RPMI8226 (cell line): ENCODE results near the gene CDAN1.
"Not testable (repeated sequence)": the region's sequence is repeated elsewhere in the genome, so short reads cannot be mapped to it uniquely, and the experiment has no call there.

ENCODE experiments used
- DNase-seq: peaks from one replicate; pipeline ENCODE4 v3.0.0-alpha.2; 2015

CDAN1 gene, protein sequence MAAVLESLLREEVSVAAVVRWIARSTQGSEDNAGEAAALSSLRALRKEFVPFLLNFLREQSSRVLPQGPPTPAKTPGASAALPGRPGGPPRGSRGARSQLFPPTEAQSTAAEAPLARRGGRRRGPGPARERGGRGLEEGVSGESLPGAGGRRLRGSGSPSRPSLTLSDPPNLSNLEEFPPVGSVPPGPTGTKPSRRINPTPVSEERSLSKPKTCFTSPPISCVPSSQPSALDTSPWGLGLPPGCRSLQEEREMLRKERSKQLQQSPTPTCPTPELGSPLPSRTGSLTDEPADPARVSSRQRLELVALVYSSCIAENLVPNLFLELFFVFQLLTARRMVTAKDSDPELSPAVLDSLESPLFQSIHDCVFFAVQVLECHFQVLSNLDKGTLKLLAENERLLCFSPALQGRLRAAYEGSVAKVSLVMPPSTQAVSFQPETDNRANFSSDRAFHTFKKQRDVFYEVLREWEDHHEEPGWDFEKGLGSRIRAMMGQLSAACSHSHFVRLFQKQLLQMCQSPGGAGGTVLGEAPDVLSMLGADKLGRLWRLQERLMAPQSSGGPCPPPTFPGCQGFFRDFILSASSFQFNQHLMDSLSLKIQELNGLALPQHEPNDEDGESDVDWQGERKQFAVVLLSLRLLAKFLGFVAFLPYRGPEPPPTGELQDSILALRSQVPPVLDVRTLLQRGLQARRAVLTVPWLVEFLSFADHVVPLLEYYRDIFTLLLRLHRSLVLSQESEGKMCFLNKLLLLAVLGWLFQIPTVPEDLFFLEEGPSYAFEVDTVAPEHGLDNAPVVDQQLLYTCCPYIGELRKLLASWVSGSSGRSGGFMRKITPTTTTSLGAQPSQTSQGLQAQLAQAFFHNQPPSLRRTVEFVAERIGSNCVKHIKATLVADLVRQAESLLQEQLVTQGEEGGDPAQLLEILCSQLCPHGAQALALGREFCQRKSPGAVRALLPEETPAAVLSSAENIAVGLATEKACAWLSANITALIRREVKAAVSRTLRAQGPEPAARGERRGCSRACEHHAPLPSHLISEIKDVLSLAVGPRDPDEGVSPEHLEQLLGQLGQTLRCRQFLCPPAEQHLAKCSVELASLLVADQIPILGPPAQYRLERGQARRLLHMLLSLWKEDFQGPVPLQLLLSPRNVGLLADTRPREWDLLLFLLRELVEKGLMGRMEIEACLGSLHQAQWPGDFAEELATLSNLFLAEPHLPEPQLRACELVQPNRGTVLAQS

DNA sequence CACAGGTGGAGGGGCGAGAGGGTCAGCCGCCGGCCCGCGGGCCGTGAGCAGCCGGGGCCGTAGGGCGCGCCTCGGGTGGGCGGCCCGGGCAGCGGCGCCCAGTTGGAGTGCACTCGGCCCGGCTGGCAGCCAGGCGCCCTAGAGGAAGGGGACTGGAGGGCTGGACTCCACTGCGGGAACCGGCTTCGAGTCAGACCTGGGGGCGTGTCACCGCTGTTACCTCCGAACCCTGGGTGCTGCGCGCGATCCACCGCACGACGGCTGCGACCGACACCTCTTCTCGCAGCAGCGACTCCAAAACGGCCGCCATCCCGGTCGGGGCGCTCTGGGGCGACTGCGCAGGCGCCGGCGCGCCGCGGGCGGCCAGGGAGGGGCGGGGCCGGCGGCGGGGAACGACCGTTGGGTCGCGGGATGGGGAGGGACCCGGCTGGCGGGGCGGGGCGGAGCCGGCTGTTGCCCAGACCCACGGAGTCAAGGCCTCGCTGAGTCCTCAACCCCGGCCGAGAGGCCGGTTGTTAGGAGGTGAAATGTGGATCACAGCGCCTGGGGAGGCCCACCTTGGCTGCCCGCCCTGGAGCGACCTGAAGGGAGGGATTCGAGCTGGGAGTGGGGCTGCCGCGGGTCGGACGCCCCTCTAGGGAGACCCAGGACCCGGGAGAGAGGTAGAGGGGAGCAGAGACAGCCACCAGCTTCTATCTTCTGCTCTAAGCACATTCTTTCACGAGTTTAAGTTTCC is at the start of gene CDAN1:
Gene CDAN1, minus strand, starts transcription at position 336 of the 736 bp plus-strand sequence. Its CDS starts 26 bp downstream, at position 310.
- DNase-seq = peak; percentile 86

DNA sequence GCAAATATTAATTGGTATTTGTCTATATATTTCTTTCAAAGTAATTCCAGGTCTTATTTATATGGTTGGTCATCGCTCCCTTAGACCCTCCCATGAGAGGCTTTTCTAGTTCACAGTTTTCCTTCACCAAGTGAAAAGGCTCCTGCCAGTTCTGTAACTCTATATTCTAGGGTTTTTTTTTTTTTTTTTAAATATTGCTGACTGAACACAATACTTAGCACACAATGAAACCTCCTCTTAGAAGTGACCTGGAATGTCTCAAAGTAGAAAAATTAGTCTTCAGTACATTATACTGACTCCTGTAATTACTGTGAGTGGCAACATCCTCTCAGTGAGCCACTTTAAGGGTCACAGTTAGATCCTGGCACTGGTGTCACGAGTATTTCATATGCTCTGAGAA is 48.6 kb upstream of the CDAN1 start:
- no peak for DNase-seq

DNA sequence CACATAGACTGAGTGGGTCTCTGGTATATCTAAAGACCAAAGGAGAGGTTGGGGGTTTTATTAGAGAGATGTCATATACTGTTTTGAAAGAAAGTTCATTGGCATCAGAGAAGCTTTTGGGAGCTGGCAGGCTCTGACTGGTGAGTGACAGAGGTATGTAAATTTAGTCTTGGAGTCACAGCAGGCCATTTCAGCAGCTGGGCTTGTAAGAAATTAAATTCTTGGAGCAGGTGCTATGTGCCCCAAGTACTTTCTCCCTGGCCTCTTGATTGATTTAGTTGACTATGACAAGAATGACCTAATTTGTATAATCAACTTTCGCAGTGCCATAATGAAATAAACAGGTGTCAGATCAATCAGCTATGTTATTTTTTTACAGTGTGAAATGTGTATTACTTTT is 47.8 kb upstream of the CDAN1 start:
- DNase-seq = no peak

DNA sequence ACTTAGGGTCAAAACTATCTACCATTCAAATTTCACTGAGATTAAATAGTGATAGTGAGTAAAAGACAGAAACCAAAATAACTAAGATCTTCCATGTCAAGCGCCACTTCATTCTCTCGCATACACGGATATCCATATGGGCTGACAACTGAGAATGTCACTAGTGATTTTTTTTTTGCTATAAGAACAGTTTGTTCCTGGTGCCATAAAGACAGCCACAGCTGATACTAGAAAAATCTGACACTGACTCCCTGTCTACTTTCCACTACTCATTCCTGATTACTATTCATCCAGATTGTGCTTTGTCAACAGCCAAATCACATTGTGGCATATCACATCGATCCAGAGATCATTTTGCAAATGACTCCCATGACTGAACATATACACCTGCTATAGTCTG is 45.8 kb upstream of the CDAN1 start:
- DNase-seq = no peak

DNA sequence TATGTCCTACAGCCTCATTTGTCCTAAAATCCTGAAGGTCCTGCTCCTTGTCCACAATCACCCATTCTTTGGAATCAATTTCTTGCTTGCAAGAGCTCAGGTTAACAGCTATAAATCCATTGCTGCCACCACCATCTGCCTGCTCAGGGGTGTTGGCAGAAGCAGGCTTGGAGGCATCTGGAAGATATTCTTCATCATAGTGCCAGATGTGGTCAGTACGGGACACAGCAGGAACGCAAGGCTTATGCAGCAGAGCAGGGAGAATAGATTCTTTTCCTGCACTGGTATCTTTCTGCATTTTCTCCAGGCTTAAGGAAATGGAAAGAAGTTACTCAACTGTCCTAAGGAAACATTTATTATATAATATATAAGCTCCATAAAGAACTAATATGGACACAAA is 38.5 kb upstream of the CDAN1 start:
- DNase-seq = no peak

DNA sequence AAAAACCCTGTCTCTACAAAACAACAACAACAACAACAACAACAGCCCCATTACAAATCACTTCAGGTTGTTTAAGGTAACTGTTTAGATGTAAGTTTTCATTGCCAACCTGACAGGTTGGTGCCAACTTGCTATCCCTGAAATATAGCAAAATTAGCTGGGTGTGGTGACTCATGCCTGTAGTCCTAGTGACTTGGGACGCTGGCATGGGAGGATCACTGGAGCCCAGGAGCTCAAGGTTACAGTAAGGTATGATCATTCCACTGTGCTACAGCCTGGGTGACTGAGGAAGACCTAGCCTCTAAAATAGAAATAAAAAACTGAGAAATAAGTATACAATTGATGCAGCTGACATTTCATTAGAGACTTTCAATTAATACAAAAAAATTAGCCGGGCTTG is 36.0 kb upstream of the CDAN1 start:
- DNase-seq = no peak

DNA sequence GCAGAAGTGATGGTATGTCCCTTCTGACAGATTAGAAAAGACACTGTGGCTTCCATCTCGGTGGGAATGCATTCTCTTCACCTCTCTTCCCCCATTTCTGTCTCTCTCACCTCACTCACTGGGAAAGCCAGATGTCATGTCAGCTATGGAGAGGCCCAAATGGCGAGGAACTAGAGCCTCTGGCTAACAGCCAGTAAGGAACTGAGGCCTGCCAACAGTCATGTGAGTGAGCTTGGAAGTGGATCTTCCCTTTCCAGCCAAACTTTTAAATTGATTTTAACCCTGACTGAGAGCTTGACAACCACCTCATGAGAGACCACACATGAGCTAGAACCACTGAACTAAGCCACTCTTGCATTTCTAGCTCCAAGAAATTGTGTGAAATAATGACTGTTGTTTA is 35.2 kb upstream of the CDAN1 start:
- DNase-seq = no peak

DNA sequence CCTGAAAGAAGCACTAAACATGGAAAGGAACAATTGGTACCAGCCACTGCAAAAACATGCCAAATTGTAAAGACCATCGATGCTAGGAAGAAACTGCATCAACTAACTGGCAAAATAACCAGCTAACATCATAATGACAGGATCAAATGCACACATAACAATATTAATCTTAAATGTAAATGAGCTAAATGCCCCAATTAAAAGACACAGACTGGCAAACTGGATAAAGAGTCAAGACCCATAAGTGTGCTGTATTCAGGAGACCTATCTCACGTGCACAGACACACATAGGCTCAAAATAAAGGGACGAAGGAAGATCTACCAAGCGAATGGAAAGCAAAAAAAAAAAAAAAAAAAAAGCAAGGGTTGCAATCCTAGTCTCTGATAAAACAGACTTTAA is 29.2 kb upstream of the CDAN1 start:
- not testable (repeated sequence) for DNase-seq

DNA sequence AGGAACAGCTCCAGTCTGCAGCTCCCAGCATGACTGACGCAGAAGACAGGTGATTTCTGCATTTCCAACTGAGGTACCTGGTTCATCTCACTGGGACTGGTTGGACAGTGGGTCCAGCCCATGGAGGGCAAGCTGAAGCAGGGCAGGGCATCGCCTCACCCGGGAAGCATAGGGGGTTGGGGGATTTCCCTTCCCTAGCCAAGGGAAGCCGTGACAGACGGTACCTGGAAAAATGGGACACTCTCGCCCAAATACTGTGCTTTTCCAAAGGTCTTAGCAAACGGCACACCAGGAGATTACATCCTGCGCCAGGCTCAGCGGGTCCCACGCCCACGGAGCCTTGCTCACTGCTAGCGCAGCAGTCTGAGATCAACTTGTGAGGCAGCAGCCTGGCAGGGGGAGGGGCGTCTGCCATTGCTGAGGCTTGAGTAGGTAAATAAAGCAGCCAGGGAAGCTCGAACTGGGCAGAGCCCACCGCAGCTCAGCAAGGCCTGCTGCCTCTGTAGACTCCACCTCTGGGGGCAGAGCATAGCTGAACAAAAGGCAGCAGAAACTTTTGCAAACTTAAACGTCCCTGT is 27.3 kb upstream of the CDAN1 start:
- DNase-seq = not testable (repeated sequence)

DNA sequence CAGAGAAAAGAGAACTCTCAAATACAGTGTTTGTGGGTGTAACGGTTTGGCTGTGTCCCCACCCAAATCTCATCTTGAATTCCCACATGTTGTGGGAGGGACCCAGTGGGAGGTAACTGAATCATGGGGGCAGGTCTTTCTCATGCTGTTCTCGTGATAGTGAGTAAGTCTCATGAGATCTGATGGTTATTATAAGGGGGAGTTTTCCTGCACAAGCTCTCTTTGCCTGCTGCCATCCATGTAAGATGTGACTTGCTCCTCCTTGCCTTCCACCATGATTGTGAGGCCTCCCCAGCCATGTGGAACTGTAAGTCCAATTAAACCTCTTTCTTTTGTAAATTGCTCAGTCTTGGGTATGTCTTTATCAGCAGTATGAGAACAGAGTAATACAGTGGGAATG is 24.9 kb upstream of the CDAN1 start:
- not testable (repeated sequence) for DNase-seq

DNA sequence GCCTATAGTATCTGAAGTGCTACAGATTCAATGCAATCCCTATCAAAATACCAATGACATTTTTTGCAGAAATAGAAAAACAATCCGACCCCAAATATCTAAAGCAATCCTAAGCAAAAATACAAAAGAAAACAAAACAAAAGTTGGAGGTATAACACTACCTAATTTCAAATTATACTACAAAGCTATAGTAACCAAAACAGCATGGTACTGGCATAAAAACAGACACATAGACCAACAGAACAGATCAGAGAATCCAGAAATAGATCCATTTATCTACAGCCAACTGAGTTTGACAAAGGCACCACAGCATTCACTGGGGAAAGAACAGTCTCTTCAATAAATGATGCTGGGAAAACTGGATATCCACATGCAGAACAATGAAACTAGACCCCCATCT is 23.8 kb upstream of the CDAN1 start:
- DNase-seq = no peak

DNA sequence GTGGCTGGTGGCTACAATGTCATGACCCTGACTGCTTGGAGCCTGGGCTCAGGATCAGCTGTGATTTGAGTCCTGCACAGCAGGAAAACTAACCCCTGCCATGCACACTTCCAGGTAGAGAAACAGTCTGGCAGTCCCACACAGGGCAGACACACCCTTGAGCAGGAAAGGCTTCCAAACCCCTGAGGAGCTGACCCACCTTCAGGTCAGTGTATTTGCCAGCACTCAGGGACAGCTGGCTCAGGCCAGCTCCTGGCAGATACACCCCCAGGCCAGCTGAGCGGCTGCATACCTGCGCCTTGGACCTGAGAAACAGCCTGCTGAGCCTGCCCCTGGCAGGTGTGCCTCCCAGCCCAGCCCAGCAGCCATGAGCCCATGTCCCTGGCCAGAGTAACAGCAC is 22.2 kb upstream of the CDAN1 start:
- DNase-seq = no peak

DNA sequence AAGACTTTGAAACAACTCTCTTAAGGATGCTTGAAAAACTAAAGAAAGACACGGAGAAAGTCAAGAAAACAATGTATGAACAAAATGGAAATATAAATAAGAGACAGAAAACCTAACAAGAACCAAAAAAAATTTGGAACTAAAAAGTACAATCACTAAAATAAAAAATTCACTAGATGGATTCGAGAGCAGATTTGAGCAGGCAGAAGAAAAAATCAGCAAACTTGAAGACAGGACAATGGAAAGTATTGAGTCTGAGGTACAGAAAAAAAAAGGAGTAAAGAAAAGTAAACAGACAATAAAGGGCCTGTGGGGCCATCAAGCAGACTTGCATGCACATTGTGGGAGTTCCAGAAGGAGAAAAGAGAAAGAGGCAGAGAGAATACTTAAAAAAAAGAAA is 13.4 kb upstream of the CDAN1 start:
- no peak for DNase-seq

DNA sequence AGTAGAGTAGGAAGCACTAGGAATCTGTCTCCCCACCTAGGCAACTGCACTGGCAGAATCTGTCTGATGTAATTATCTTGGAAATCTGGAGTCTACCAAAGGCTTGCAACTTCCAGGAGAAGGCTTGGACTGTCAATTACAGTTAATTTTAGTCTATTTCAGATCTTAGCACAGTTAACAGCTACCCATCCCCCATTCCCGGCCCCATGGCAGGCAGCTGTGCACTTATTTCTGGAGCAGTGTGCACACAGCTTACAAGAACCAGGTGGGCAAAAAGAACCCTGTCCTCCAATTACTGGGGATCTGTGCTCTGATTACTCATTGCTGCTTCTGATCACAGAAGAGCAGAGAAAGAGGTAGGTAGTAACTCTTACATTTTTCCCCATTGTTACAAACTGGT is 12.3 kb upstream of the CDAN1 start:
- DNase-seq = no peak

DNA sequence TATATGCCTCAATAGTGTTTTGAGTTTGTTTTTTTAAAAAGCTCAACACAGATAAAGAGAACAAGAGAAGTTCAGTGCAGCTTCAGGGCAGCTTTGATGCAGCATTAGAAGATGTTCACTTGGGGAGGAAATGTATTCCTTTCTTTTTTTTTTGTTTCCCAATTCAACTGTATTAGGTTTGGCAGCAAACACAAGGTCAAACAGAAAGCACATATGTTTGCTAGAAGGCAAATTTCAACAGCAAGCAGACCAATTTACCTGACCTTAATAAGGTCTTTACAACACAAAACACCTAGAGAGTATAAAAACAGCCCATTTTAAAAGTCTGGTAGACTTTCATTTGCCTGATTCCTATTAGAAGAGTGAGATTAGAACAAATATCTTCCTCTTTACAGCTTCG is 7.3 kb upstream of the CDAN1 start:
- DNase-seq = no peak

DNA sequence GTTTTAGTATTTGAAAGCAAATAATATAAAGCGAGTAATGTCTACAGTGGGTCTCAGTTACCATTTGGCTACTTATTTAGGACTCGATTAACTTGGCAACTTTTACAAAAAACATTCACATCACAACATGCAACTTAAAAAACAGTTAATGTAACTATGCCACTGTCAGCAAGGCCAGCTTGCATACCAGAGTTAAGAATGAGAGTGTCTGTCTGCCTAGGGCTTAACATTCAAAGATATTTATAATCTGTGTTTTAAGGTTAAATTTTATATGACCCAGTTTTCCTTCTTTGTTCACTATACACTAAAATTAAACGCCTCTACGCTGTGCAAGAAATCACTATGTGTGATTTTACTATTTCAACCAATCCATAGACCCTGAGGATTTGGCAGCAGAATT is 5.2 kb upstream of the CDAN1 start:
- no peak for DNase-seq

DNA sequence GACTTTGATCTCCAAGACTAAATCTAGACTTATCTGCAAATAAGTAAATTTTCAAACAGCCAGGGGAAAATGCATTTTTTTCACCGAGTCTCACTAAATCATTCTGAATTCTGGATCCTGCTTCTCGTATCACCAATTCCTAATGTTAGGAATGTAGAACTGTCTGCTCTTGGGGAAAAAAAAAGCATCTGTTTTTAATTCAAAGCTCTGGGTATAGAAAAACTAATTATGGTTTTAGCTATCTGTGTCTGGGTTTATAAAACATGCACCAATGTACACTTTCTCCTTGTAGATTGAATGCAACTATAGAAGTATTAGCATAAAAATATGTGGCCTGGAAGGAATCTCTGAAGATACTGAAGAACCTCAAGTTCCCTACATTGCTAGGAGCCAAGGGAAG is 4.8 kb upstream of the CDAN1 start:
- DNase-seq = no peak

DNA sequence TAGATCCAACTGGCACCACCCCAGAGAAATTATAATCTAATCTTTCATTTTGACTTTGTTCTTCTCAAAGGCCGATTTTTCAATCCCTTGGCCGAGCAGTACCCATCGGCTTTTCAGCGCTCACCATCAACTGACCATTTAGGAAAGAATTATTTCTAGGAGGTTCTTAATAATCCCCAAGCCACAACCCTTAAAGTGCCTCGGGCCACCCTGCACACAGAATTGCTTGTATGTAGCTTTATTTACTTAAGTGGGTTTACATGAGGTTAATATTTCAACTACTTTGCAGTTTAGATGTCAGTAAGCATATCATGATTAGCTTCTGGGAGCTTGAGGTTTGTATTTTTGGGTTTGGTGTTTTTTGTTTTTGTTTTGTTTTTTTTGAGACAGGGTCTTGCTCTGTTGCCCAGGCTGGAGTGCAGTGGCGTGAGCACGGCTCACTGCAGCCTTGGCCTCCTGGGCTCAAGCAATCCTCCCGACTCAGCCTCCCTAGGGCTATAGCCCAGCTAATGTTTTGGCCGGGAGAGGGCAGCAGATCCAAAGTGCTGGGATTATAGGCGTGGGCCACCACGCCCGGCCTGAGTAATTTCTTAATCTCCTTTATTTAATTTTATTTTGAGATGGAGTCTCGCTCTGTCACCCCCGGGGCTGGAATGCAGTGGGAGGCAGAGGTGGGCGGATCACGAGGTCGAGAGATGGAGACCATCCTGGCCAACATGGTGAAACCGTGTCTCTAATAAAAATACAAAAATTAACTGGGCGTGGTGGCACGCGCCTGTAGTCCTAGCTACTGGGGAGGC is 801 bp upstream of the CDAN1 start:
- no peak for DNase-seq

DNA sequence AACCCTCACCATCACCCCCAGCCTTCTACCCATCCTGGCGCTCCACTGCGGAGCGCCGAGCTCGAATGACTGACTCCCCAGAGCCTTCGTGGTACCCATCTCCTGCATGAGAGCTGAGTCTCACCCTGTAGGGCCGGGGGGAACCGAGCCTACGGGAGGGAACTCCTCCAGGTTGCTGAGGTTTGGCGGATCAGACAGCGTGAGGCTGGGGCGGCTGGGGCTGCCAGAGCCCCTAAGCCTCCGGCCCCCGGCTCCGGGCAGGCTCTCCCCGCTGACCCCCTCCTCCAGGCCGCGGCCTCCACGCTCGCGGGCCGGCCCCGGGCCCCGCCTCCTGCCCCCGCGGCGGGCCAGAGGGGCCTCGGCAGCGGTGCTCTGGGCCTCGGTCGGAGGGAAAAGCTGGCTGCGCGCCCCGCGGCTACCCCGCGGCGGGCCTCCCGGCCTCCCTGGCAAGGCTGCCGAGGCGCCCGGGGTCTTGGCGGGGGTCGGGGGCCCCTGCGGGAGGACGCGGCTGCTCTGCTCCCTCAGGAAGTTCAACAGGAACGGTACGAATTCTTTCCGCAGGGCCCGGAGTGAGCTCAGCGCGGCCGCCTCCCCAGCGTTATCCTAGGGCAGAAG is 643 bp downstream of the CDAN1 start:
- peak; percentile 20 for DNase-seq

DNA sequence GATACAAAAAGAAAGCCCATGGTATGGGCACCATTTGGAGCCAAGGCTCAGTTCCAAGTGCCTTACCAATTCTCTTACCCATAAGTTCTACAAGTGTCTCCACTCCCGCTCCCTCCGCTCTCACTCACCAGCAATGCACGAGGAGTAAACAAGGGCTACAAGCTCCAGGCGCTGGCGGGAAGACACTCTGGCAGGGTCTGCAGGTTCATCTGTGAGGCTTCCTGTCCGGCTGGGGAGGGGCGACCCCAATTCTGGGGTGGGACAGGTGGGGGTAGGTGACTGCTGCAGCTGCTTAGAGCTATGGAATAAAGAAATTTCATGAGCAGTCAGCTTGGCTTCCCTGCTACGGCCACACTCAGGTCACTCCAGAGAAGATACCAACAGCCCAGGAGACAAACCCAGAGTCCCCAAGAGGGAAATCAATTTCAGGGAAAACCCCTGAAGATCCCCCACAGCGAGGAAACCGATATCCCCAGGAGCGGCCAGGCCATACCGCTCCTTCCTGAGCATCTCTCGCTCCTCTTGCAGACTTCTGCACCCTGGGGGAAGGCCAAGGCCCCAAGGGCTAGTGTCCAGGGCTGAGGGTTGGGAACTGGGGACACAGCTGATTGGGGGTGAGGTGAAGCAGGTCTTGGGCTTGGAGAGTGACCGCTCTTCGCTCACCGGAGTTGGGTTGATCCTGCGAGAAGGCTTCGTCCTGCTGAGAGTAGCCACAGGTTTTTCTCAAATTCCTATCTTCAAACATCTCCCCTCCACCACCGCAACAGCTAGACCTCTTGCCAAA is 1.4 kb downstream of the CDAN1 start:
- DNase-seq = no peak
